Measurements from ENCODE around the gene PHKA2.

PHKA2 gene

DNA sequence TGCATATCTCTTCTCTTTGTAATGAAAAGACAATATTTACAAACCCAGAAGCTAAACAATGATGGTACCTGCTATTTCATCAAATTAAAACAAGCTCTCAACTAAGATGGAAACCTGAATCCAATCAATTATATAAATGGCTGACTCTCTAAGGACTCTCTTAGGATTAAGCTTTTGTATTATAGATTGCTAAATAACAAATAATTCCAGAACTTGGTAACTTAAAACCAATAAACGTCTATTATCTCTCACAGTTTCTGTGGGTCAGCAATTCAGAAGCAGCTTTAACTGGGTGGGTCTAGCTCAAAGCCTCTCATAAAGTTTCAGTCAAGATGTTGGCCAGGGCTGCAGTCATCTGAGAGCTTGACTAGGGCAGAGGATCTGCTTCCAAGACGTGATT is 12.4 kb downstream of the PHKA2 start:
- H3K4me3 ChIP-seq (ENCODE audit: low read length): no peak overlapping the region
- H3K27me3 ChIP-seq (ENCODE audit: insufficient read depth, low read length): no peaks in the 10 kb centered on the region
- H3K9ac ChIP-seq (ENCODE audit: low read depth, low read length): no peak overlapping the region
- no peak overlapping the region for H3K27ac ChIP-seq (ENCODE audit: low read length)
- H3K36me3 ChIP-seq (ENCODE audit: insufficient read depth, low read depth, low read length): no peaks in the 10 kb centered on the region
- no peaks in the 10 kb centered on the region for H3K9me3 ChIP-seq (ENCODE audit: insufficient read depth, low read depth, low read length)
- H3K4me1 ChIP-seq (ENCODE audit: insufficient read depth, low read length): no peaks in the 10 kb centered on the region

DNA sequence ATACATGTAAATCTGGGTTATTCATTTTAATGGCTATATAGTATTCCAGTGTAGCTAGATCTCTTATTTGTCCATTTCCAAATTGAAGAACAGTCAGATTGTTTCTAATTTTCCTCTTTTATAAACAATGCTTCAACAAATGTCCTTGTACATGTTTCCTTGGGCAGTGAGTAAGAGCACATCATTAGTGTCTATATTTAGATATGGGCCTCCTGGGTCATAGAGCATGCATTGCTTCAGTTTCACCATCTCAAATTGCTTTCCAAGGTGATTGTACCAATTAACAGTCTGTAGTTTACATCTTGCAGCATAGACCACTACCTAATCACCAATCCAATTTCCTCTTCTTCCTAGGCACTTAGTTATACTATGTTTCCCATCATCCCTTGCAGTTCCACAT is 13.4 kb downstream of the PHKA2 start:
- H3K4me1 ChIP-seq (ENCODE audit: insufficient read depth, low read length): no peaks in the 10 kb centered on the region
- no peak overlapping the region for H3K27ac ChIP-seq (ENCODE audit: low read length)

GRCh38 chrX:18966624-18967023 is 17.3 kb downstream of the PHKA2 start:
- Histone ChIP-seq H3K27me3 (ENCODE audit: insufficient read depth, low read length) (no peaks in the 10 kb centered on the region), H3K4me1 (ENCODE audit: insufficient read depth, low read length) (no peaks in the 10 kb centered on the region), H3K4me3 (ENCODE audit: low read length) (no peak overlapping the region), H3K9me3 (ENCODE audit: insufficient read depth, low read depth, low read length) (no peaks in the 10 kb centered on the region), H3K9ac (ENCODE audit: low read depth, low read length) (no peak overlapping the region), H3K36me3 (ENCODE audit: insufficient read depth, low read depth, low read length) (no peaks in the 10 kb centered on the region), H3K27ac (ENCODE audit: low read length) (no peak overlapping the region)

More for the DNA sequence above, 13.4 kb downstream of the PHKA2 start:
- H3K9ac ChIP-seq (ENCODE audit: low read depth, low read length): no peak overlapping the region
- no peaks in the 10 kb centered on the region for H3K9me3 ChIP-seq (ENCODE audit: insufficient read depth, low read depth, low read length)
- H3K36me3 ChIP-seq (ENCODE audit: insufficient read depth, low read depth, low read length): no peaks in the 10 kb centered on the region
- H3K27me3 ChIP-seq (ENCODE audit: insufficient read depth, low read length): no peaks in the 10 kb centered on the region
- no peak overlapping the region for H3K4me3 ChIP-seq (ENCODE audit: low read length)

DNA sequence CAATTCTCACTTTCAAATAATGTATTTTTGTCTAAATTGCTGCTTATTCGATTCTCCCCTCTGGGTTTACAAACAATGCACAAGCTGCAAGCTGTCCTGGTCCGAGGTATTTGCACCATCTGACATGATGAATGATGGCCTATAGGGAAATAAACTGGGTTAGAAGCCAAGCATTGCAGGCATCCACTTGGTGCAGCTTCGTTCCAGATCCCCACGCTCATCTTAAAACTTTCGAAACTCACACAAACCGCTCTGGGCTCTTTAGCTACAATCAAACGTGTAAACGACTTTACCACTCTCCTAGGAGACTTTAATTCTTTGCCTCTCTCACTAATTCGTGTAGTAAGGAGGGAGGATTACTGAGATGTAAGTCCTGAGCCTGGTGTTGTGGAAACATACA is 19.0 kb downstream of the PHKA2 start:
- Histone ChIP-seq H3K4me1 (ENCODE audit: insufficient read depth, low read length) (no peaks in the 10 kb centered on the region), H3K9me3 (ENCODE audit: insufficient read depth, low read depth, low read length) (no peaks in the 10 kb centered on the region), H3K9ac (ENCODE audit: low read depth, low read length) (no peak overlapping the region), H3K36me3 (ENCODE audit: insufficient read depth, low read depth, low read length) (no peaks in the 10 kb centered on the region), H3K27ac (ENCODE audit: low read length) (no peak overlapping the region), H3K27me3 (ENCODE audit: insufficient read depth, low read length) (no peaks in the 10 kb centered on the region), H3K4me3 (ENCODE audit: low read length) (no peak overlapping the region)

DNA sequence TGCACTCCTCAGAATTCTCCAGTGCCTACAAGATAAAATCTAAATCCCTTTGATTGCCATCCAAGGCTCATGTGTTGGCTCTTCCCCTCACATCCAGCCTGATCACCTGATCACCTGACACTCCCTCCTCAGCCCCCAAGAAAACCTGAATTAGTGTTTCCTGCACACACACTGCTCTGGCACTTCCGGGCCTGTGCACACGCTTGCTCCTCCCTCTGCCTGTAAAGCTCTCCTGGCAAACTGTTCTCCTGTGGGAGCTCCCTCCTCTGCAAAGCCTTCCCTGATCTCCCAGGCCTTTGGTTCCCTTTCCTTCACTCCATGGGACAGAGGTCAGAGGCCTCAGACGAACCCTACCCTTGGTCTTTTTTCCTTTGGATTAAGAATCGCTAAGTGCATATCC is 19.9 kb downstream of the PHKA2 start:
- Histone ChIP-seq H3K9me3 (ENCODE audit: insufficient read depth, low read depth, low read length) (no peaks in the 10 kb centered on the region), H3K27ac (ENCODE audit: low read length) (no peak overlapping the region), H3K9ac (ENCODE audit: low read depth, low read length) (no peak overlapping the region), H3K4me3 (ENCODE audit: low read length) (no peak overlapping the region), H3K27me3 (ENCODE audit: insufficient read depth, low read length) (no peaks in the 10 kb centered on the region), H3K36me3 (ENCODE audit: insufficient read depth, low read depth, low read length) (no peaks in the 10 kb centered on the region), H3K4me1 (ENCODE audit: insufficient read depth, low read length) (no peaks in the 10 kb centered on the region)

DNA sequence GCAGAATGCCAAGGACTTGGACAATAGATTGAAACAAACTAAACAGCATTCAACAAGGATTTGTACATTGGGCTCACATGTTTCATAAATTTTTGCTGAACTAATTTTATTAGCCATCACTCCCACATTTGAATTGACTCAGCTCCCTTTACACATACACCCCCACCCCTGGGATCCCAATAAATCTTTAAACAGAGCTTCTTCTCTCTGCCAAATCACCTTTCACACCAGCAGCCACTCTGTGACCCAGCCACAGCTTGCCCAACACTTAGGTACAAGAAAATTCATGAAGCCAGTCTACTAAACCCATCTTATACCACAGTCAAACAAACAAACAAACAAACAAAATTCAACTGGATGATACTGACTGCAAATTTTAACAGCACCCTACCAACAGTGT is 21.6 kb downstream of the PHKA2 start:
- Histone ChIP-seq H3K27ac (ENCODE audit: low read length) (no peak overlapping the region), H3K9ac (ENCODE audit: low read depth, low read length) (no peak overlapping the region), H3K9me3 (ENCODE audit: insufficient read depth, low read depth, low read length) (no peaks in the 10 kb centered on the region), H3K4me3 (ENCODE audit: low read length) (no peak overlapping the region), H3K4me1 (ENCODE audit: insufficient read depth, low read length) (no peaks in the 10 kb centered on the region), H3K36me3 (ENCODE audit: insufficient read depth, low read depth, low read length) (no peaks in the 10 kb centered on the region), H3K27me3 (ENCODE audit: insufficient read depth, low read length) (no peaks in the 10 kb centered on the region)

DNA sequence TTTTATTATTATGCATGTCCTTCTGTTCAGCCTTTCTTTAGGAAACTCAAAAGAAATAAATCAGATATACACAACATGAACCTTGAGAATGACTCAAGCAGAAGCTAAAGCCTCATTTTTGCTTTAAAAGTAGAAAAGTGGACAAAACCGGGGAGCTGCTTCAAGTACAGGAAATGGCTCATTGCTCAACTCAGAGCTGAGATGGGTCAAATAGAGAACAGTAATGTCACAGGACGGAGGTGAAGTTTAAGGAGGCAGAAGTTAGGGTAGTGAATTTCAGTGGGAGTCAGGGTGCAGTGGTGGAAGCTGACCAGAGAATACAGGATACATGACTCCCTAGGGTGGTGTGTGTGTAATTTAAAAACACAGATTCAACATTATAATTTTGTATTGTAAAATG is 22.2 kb downstream of the PHKA2 start:
- H3K27ac ChIP-seq (ENCODE audit: low read length): no peak overlapping the region
- H3K9ac ChIP-seq (ENCODE audit: low read depth, low read length): no peak overlapping the region

DNA sequence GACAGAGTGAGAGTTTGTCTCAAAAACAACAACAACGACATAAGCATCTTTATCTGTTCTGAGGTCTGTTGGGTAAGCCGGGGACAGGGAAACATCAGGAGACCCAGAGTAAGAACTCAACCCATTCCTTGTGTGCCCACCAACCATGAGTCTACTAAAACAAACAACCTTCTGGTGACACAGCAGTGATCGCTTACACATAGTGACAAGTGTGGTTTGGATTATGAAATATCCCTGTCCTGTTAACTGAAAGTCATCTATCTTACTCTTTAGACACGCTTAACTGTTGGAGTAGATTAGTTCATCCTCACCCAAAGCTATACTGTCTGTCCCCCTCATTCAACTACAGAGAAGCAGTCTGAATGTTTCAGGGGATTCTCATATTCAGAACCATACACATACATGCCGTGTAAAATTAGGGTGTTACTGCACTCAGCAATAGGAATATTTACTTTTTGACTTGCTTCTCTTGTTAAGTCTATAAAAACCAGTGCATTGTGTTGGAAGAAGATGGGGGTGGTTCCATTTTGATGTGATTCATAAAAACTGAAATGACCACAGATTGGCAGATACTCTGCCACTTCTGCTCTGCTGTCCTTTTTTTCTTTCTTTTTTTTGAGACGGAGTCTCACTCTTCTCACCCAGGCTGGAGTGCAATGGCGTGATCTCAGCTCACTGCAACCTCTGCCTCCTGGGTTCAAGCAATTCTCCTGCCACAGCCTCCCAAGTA is 27.4 kb downstream of the PHKA2 start:
- no peaks in the 10 kb centered on the region for H3K27me3 ChIP-seq (ENCODE audit: insufficient read depth, low read length)
- no peaks in the 10 kb centered on the region for H3K4me1 ChIP-seq (ENCODE audit: insufficient read depth, low read length)
- H3K36me3 ChIP-seq (ENCODE audit: insufficient read depth, low read depth, low read length): peaks cover 4% of the 10 kb centered on the region; the same call in 1 of the 2 replicates
- H3K9me3 ChIP-seq (ENCODE audit: insufficient read depth, low read depth, low read length): no peaks in the 10 kb centered on the region
- no peak overlapping the region for H3K4me3 ChIP-seq (ENCODE audit: low read length)
- no peak overlapping the region for H3K9ac ChIP-seq (ENCODE audit: low read depth, low read length)
- no peak overlapping the region for H3K27ac ChIP-seq (ENCODE audit: low read length)

More for the DNA sequence above, 22.2 kb downstream of the PHKA2 start:
- Histone ChIP-seq H3K27me3 (ENCODE audit: insufficient read depth, low read length) (no peaks in the 10 kb centered on the region), H3K4me1 (ENCODE audit: insufficient read depth, low read length) (no peaks in the 10 kb centered on the region), H3K9me3 (ENCODE audit: insufficient read depth, low read depth, low read length) (no peaks in the 10 kb centered on the region), H3K4me3 (ENCODE audit: low read length) (no peak overlapping the region), H3K36me3 (ENCODE audit: insufficient read depth, low read depth, low read length) (no peaks in the 10 kb centered on the region)

GRCh38 chrX:18955676-18956075 is 28.2 kb downstream of the PHKA2 start:
- H3K27me3 ChIP-seq (ENCODE audit: insufficient read depth, low read length): no peaks in the 10 kb centered on the region
- H3K9ac ChIP-seq (ENCODE audit: low read depth, low read length): no peak overlapping the region
- H3K36me3 ChIP-seq (ENCODE audit: insufficient read depth, low read depth, low read length): peaks cover 7% of the 10 kb centered on the region; the same call in 1 of the 2 replicates
- H3K9me3 ChIP-seq (ENCODE audit: insufficient read depth, low read depth, low read length): no peaks in the 10 kb centered on the region
- H3K4me3 ChIP-seq (ENCODE audit: low read length): no peak overlapping the region
- no peaks in the 10 kb centered on the region for H3K4me1 ChIP-seq (ENCODE audit: insufficient read depth, low read length)
- no peak overlapping the region for H3K27ac ChIP-seq (ENCODE audit: low read length)

DNA sequence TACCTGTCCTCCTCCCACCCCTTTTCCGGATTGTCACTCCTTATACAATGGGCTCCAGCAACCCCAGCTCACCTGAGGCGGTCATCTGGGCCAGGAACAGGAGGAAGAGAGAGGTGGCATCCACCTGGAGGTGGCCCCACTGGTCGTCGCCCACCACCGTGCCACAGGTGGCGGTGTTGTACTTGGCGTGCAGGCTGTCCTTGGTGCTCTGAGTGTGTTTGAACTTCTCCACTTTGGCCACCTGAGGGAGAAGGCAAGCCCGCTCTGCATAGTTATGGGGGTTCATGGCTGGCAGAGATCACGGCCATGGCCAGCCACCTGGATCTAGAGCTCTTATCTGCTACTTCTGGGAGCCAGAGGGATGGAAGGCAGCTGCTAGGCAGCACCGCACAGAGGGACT is 32.9 kb downstream of the PHKA2 start:
- no peak overlapping the region for H3K27ac ChIP-seq (ENCODE audit: low read length)
- peaks cover 11% of the 10 kb centered on the region; the same call in 1 of the 2 replicates for H3K36me3 ChIP-seq (ENCODE audit: insufficient read depth, low read depth, low read length)
- H3K27me3 ChIP-seq (ENCODE audit: insufficient read depth, low read length): no peaks in the 10 kb centered on the region
- no peak overlapping the region for H3K4me3 ChIP-seq (ENCODE audit: low read length)
- no peaks in the 10 kb centered on the region for H3K9me3 ChIP-seq (ENCODE audit: insufficient read depth, low read depth, low read length)
- H3K9ac ChIP-seq (ENCODE audit: low read depth, low read length): no peak overlapping the region
- no peaks in the 10 kb centered on the region for H3K4me1 ChIP-seq (ENCODE audit: insufficient read depth, low read length)

DNA sequence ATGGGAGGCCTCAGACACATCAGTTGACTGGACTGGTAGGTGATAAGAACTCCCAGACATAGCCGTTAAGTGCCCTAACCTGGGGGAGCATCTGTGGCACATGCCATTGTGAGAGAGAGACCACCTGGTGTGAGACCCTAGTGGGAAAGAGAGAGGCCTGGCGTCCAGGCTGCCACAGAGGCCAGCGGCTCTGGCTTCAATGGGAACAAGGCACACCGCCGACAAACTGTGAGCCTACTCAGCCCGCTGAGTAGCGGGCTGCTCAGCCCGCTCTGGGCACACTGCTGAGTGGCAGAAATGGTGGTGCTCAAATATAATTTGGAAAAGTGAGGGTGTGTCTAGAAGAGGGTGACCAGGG is 34.0 kb downstream of the PHKA2 start:
- Histone ChIP-seq H3K9ac (ENCODE audit: low read depth, low read length) (no peak overlapping the region), H3K36me3 (ENCODE audit: insufficient read depth, low read depth, low read length) (peaks cover 11% of the 10 kb centered on the region; the same call in 1 of the 2 replicates), H3K4me3 (ENCODE audit: low read length) (no peak overlapping the region), H3K9me3 (ENCODE audit: insufficient read depth, low read depth, low read length) (no peaks in the 10 kb centered on the region), H3K27me3 (ENCODE audit: insufficient read depth, low read length) (no peaks in the 10 kb centered on the region), H3K27ac (ENCODE audit: low read length) (no peak overlapping the region), H3K4me1 (ENCODE audit: insufficient read depth, low read length) (no peaks in the 10 kb centered on the region)

- Histone ChIP-seq H3K27me3 (ENCODE audit: insufficient read depth, low read length) (no peaks in the 10 kb centered on the region), H3K27ac (ENCODE audit: low read length) (no peak overlapping the region), H3K36me3 (ENCODE audit: insufficient read depth, low read depth, low read length) (peaks cover 11% of the 10 kb centered on the region; the same call in 1 of the 2 replicates), H3K9ac (ENCODE audit: low read depth, low read length) (no peak overlapping the region), H3K9me3 (ENCODE audit: insufficient read depth, low read depth, low read length) (no peaks in the 10 kb centered on the region), H3K4me1 (ENCODE audit: insufficient read depth, low read length) (no peaks in the 10 kb centered on the region), H3K4me3 (ENCODE audit: low read length) (no peak overlapping the region)
These were observed 34.5 kb downstream of the PHKA2 start for GRCh38 chrX:18949291-18949943.

All from iPS-20b (cell line).